NCI-H2029 treated with DMSO at 0.1 percent for 48 hours (cell line): Measurements from ENCODE around the gene CBLB.

Experiments
- DNase-seq: peaks from one replicate; lab custom pipeline; 2025; lab: John Stamatoyannopoulos, UW

CBLB gene

DNA sequence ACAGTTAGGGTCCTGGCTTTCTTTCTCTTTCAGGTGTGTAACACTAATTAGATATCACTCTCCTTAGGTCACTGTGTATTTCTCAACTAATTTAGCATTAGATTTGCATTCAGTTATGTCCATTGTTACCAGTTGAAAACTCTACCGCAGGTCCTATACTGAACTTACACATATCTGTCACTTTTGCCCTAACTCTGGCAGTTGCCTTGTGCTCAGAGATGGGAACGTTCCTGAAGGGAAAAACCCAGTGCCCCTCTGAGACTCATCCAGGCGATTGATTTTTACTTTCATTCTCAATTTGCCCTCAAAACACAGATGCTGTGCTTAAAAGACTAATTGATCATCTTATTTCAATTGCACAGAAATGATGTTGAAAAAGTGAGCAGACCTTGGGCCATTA lies 253.0 kb downstream of the CBLB start:
- no peak for DNase-seq

DNA sequence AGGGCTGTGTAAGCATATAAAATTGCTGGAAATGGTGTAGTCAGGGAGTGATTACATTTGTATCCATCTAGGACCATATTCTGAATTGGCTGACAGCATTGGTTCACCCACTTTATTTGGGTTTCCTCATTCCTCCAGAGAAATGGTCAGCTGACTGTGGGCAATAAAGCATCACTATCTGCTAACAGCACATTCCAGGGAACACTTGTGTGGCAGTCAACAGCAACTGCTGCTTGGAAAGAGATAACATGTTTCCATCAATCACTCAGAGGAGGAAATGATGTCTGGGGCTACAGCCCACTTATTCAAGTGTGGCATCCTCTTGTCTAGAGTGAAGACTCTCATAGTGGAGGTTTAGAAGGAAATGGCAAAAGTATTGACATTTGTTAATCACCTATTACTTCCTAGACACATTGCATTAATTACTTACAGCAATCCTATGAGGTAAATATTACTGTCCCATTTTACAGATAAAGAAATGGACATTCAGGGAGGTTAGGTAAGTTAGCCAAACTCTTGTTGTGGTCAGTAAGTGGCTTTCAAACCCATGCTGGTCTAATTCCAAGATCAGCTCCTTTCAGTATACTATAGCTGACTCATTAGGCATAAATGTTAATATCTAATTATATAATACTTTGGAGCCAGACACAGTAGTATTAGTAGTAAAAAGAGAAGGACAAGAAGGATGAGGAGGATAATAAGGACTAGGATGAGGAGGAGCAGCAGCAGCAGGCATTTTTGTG lies 254.4 kb downstream of the CBLB start:
- DNase-seq, result peak; percentile 4

DNA sequence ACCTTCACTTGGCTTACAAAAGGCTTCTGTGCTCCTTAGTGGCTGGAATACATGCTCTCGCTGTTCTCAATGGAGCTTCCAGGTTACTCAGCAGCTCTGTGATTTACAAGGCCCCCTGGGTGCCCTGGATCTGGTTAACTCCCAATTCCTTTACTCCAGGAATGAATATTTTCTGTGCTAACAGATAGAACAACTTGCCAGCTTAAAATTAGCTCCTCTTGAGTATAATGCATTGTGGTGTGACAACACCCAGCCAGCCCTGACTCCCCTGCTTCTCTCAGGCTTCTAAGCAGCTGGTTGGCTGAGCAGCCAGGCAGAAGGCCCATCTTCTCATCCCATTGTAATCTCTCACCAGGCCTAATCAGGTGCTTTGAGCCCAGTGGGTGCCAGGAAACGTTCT lies 255.7 kb downstream of the CBLB start:
- no peak for DNase-seq

DNA sequence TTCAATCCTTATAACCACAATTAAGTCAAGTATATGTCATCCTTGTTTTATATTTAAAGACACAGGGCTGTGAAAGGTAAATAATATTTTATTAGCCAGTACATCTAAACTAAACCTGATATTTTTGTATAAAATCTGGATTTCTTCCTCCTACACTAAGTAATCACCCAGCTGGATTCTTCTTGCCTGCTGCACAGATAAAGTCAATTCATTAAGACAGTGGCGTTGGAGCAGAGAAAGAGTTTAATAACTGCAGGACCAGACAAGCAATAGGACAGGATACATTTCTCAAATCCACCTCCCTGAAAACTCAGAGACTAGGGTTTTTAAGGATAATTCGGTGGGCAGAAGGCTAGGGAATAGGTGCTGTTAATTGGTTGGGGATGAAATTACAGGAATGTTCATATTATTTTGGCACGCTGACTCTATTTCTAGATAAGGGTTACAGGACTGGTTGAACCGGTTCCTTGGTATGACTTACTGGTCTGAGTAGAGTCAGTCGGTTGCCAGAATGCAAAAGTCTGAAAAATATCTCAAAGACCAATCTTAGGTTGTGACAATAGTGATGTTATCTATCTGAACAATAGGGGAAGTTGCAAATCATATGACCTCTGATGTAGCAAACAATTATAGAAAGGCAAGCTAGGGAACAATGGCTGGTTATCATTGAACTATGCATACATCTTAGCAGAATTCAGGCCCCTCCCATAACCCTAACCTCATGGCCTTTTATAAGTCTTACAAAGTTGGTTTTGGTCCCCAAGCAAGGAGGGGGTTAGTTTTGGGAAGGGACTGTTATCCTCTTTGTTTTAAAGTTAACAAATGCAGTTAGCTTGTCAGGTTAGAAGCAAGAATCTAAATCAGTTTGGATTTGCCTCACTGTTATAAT lies 257.3 kb downstream of the CBLB start:
- DNase-seq, result peak; percentile 27

DNA sequence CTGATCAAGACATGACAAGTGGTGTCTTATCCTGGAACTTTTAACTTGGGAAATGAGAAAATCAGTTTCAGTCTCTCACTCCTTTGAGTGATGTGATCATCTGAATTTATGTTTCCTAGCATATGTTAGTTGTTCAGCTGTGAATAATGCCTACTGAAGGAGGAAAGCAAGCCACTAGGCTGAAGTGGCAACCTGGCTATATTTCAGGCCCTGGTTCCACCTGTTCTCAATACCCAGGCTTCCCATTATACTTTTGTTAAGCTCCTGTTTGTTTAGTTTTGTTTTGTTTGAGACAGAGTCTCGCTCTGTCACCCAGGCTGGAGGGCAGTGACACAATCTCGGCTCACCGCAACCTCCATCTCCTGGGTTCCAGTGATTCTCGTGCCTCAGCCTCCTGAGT lies 258.3 kb downstream of the CBLB start:
- DNase-seq, result peak; percentile 80

DNA sequence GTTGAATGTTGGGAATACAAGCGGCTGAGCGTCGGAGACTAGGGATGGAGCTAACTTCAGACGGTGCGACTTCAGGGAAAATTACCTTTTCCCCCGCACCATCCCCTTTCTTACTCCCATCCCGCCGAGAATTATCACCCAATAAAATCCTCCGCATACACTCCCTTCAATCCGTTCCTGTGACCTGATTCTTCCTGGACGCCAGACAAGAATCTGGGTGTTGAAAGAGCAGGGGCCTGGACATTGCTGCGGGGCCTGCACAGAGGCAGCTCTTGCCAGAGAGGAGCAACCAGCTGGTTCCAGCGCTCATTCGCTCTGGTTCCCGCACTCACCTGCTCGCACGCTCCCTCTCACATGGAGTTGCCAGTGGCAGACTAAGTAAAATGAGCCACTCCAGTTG lies 260.2 kb downstream of the CBLB start:
- no peak for DNase-seq

DNA sequence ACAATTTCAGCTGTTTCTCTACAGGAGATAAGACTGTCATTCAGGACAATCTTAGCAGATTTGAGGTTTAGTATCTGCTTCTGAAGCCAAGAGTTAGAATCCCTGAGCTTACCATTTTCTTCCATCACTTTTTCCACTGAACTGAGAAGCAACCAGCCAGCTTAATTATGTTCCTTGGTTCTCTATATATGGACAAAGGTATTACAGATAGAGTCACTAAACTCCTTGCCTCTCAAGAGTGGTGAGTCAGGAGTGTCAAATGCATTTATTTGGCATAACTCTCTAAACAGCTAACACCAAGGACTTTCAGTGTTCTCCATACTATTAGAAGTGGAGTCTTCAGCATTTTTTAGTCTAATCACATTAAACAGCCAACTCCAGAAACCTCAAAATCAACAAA lies 262.8 kb downstream of the CBLB start:
- DNase-seq, result no peak
